ENCODE data around the gene CLOCK. TPM values are rescaled to one million over a fixed set of nuclear protein-coding genes. Genes with fewer than 3 reads are reported as not detected.
A peak's percentile ranks its signal among the peaks of the same experiment; 100 is the strongest.
"Not testable (repeated sequence)": the region's sequence is repeated elsewhere in the genome, so short reads cannot be mapped to it uniquely, and the experiment has no call there.

Gene CLOCK, protein sequence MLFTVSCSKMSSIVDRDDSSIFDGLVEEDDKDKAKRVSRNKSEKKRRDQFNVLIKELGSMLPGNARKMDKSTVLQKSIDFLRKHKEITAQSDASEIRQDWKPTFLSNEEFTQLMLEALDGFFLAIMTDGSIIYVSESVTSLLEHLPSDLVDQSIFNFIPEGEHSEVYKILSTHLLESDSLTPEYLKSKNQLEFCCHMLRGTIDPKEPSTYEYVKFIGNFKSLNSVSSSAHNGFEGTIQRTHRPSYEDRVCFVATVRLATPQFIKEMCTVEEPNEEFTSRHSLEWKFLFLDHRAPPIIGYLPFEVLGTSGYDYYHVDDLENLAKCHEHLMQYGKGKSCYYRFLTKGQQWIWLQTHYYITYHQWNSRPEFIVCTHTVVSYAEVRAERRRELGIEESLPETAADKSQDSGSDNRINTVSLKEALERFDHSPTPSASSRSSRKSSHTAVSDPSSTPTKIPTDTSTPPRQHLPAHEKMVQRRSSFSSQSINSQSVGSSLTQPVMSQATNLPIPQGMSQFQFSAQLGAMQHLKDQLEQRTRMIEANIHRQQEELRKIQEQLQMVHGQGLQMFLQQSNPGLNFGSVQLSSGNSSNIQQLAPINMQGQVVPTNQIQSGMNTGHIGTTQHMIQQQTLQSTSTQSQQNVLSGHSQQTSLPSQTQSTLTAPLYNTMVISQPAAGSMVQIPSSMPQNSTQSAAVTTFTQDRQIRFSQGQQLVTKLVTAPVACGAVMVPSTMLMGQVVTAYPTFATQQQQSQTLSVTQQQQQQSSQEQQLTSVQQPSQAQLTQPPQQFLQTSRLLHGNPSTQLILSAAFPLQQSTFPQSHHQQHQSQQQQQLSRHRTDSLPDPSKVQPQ
- total RNA-seq: 10 to 100 TPM; 24.5 to 42.6 (median 34.8) TPM

DNA sequence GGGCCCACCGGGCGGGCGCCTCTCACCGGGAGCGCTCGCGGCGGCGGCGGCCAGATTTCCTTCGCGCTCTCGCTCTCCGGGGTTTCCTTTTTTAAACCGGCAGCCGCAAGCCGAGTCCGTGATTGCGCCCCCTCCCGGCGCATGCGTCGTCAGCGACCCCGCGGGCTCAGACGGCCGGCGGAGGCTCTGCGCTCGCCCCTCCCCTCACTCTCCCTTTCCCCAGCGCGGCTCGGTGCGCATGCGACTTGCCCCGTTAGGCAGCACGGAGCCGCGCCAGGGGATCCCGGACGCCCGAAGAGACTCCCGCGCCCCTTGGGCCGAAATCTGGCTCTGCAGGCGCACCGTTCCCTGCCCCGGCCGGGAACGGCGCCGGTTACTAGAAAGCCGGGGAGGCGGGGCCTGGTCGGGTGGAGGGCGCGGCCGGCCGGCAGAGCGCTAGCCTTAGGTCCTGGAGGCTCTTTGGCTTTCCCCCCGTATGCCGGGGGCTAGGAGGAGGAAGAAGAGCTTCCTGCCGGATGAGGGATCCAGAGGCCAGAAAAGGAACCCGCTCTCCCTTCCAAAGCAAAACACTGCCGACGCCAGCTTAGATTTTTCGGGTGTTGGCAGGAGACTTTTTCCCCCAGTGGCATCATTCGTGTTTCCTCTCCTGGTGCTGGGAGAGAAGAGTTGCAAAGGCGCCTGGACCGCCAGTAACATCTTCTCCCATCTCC is at the start of gene CLOCK:
Gene CLOCK (minus strand): TSS at position 154 of the 710 bp plus-strand sequence. CDS start 64,124 bp downstream, outside the sequence.
- peak; percentile 96 for DNase-seq (ENCODE audit: extremely low spot score)
- H3K27ac ChIP-seq (replicated peaks in 1 of 4): peak within 1 kb of the TSS; percentile 98 to 100 (median 98)
- no peaks in the 10 kb centered on the region for H3K9me3 ChIP-seq
- intact Hi-C loops (cut with DNase I): loop anchor here (5.0 kb wide), 4 partner anchors 105 to 305 kb away; partner anchors contain the start of genes EXOC1, SRD5A3 and TMEM165
- 0% methylated on average over 38 of the region's 71 CpGs for WGBS
- TF ChIP-seq EP300 (IDR thresholded peaks at IDR 0.05) (no peak), POLR2A (IDR thresholded peaks at IDR 0.05; ENCODE audit: low read depth) (peak; percentile 47), POLR2AphosphoS5 (IDR thresholded peaks at IDR 0.05) (peak; percentile 66 to 86)
- TF ChIP-seq, protein P1, sequence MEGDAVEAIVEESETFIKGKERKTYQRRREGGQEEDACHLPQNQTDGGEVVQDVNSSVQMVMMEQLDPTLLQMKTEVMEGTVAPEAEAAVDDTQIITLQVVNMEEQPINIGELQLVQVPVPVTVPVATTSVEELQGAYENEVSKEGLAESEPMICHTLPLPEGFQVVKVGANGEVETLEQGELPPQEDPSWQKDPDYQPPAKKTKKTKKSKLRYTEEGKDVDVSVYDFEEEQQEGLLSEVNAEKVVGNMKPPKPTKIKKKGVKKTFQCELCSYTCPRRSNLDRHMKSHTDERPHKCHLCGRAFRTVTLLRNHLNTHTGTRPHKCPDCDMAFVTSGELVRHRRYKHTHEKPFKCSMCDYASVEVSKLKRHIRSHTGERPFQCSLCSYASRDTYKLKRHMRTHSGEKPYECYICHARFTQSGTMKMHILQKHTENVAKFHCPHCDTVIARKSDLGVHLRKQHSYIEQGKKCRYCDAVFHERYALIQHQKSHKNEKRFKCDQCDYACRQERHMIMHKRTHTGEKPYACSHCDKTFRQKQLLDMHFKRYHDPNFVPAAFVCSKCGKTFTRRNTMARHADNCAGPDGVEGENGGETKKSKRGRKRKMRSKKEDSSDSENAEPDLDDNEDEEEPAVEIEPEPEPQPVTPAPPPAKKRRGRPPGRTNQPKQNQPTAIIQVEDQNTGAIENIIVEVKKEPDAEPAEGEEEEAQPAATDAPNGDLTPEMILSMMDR (IDR thresholded peaks at IDR 0.05): peak in 2 of 3 experiments; percentile 36 to 56
- peaks cover 8 to 34% (median 21%) of the 10 kb centered on the region in 4 donors for H3K4me1 ChIP-seq
- no peaks in the 10 kb centered on the region for H3K27me3 ChIP-seq
- peak within 1 kb of the TSS; percentile 92 to 100 (median 96) for H3K4me3 ChIP-seq
- no peaks in the 10 kb centered on the region for H3K36me3 ChIP-seq

DNA sequence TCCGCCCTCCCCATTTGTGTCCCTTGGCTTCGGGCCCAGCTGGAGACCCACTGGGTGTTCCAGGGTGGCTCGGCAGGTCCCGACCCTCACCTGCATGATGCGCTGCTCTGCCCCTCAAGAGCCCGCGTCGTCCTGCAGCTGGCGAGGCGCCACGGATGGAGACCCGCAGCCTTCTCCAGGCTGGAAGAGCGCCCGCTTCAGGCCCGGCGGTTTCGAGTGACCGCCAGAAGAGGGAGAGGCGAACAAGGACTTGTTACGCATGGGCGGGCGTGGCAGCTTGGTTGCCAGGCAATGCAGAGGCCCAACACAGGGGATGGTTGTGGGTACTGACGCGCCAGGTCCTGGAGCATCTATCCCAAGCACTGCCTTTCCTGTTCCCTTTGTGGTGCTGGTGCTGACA is 45.3 kb upstream of the CLOCK start, which contains the start of gene PDCL2:
Gene PDCL2 (minus strand): TSS at position 232 of the 400 bp plus-strand sequence. CDS start 136 bp downstream, at position 96.
- intact Hi-C loops (cut with DNase I): no loop called here
- Histone ChIP-seq H3K27me3 (no peaks in the 10 kb centered on the region), H3K9me3 (no peaks in the 10 kb centered on the region), H3K4me3 (no peak within 1 kb of the TSS), H3K36me3 (no peaks in the 10 kb centered on the region), H3K4me1 (no peaks in the 10 kb centered on the region), H3K27ac (replicated peaks in 1 of 4) (no peak within 1 kb of the TSS)
- no peak for DNase-seq (ENCODE audit: extremely low spot score)
- TF ChIP-seq POLR2AphosphoS5 (IDR thresholded peaks at IDR 0.05) (no peak), EP300 (IDR thresholded peaks at IDR 0.05) (no peak), POLR2A (IDR thresholded peaks at IDR 0.05; ENCODE audit: low read depth) (no peak)
- TF ChIP-seq, protein P1 (IDR thresholded peaks at IDR 0.05): no peak
- WGBS: 96% methylated on average over 23 of the region's 24 CpGs

DNA sequence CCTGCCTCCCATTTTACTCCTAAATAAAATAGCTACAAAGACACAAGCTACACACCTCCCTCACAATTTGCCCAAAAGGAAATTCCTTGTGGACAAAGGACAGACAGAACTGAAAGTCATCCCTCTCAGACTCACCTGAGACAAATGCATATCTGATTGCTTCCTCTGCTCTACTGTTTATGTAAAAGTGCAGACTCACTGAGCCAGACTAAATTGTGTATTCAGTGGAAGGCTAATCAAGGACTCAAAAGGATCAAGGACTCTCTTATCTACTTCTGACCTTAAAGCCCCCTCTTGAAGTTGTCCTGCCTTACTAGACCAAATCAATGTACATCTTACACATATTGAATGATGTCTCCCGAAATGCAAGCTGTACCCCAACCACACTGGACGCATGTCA is 41.5 kb upstream of the CLOCK start:
- H3K9me3 ChIP-seq: no peaks in the 10 kb centered on the region
- no peak for DNase-seq (ENCODE audit: extremely low spot score)
- H3K27me3 ChIP-seq: no peaks in the 10 kb centered on the region
- 69% methylated on average over 2 of the region's 2 CpGs for WGBS
- no peak overlapping the region for H3K27ac ChIP-seq (replicated peaks in 1 of 4)
- H3K36me3 ChIP-seq: no peaks in the 10 kb centered on the region
- H3K4me3 ChIP-seq: no peak overlapping the region
- intact Hi-C loops (cut with DNase I): no loop called here
- no peak for TF ChIP-seq POLR2AphosphoS5 (IDR thresholded peaks at IDR 0.05)
- TF ChIP-seq EP300 (IDR thresholded peaks at IDR 0.05): no peak
- TF ChIP-seq, protein P1 (IDR thresholded peaks at IDR 0.05): no peak
- TF ChIP-seq POLR2A (IDR thresholded peaks at IDR 0.05; ENCODE audit: low read depth): no peak
- H3K4me1 ChIP-seq: no peaks in the 10 kb centered on the region

DNA sequence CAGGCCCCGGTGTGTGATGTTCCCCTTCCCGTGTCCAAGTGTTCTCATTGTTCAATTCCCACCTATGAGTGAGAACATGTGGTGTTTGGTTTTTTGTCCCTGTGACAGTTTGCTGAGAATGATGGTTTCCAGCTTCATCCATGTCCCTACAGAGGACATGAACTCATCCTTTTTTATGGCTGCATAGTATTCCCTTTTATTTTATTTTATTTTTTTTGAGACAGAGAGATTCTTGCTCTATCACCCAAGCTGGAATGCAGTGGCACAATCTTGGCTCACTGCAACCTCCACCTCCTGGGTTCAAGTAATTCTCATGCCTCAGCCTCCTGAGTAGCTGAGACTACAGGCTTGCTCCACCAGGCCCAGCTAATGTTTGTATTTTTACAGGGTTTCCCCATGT is 36.1 kb upstream of the CLOCK start:
- WGBS: 95% methylated on average over 2 of the region's 2 CpGs
- H3K4me1 ChIP-seq; DNase-seq (ENCODE audit: extremely low spot score); intact Hi-C loops (cut with DNase I); H3K27me3 ChIP-seq; H3K36me3 ChIP-seq; H3K27ac ChIP-seq (replicated peaks in 1 of 4); H3K4me3 ChIP-seq; H3K9me3 ChIP-seq: not testable (repeated sequence)

All from esophagus muscularis mucosa (tissue), 4 donors.